GM15510 (cell line): ENCODE data around the gene PLEKHA8.

Experiments
- POLR2A ChIP-seq: IDR thresholded peaks from 3 replicates; pipeline ENCODE4 v1.6.1; 2011; ENCODE audit warnings: borderline replicate concordance; ENCODE audit not compliant: insufficient read length; ENCODE audit errors: extremely low read depth

Gene PLEKHA8

GRCh38 chr7:30149640-30150272 is 121.5 kb downstream of the PLEKHA8 start:
- TF ChIP-seq POLR2A: no peak

- no peak for TF ChIP-seq POLR2A
Measured at GRCh38 chr7:30150711-30151110, 122.5 kb downstream of the PLEKHA8 start.

- no peak for TF ChIP-seq POLR2A
Measured at GRCh38 chr7:30154111-30154587, 125.9 kb downstream of the PLEKHA8 start.

- no peak for TF ChIP-seq POLR2A
Measured at GRCh38 chr7:30155481-30155880, 127.3 kb downstream of the PLEKHA8 start.

GRCh38 chr7:30157204-30157603 is 129.0 kb downstream of the PLEKHA8 start:
- no peak for TF ChIP-seq POLR2A

GRCh38 chr7:30159163-30159562 is 131.0 kb downstream of the PLEKHA8 start:
- TF ChIP-seq POLR2A: no peak

- no peak for TF ChIP-seq POLR2A
Measured at GRCh38 chr7:30159698-30160143, 131.5 kb downstream of the PLEKHA8 start.

- no peak for TF ChIP-seq POLR2A
Measured at GRCh38 chr7:30160329-30160728, 132.1 kb downstream of the PLEKHA8 start.

GRCh38 chr7:30162133-30162532 is 133.9 kb downstream of the PLEKHA8 start:
- no peak for TF ChIP-seq POLR2A

GRCh38 chr7:30162622-30163124 is 134.5 kb downstream of the PLEKHA8 start:
- TF ChIP-seq POLR2A: no peak

- no peak for TF ChIP-seq POLR2A
Measured at GRCh38 chr7:30163231-30163894, 135.2 kb downstream of the PLEKHA8 start.

- TF ChIP-seq POLR2A: no peak
Measured at GRCh38 chr7:30164567-30164966, 136.4 kb downstream of the PLEKHA8 start.

GRCh38 chr7:30165590-30165989 is 137.4 kb downstream of the PLEKHA8 start:
- TF ChIP-seq POLR2A: no peak

- TF ChIP-seq POLR2A: no peak
Measured at GRCh38 chr7:30166155-30166840, 138.1 kb downstream of the PLEKHA8 start.

- no peak for TF ChIP-seq POLR2A
Measured at GRCh38 chr7:30166841-30167235, 138.6 kb downstream of the PLEKHA8 start.
